HG03354 (cell line): ENCODE measurements around the gene DELE1.
"Not testable (repeated sequence)": the region's sequence is repeated elsewhere in the genome, so short reads cannot be mapped to it uniquely, and the experiment has no call there.

Experiments used
- ATAC-seq: cut with Tn5 transposase; IDR thresholded peaks from one replicate; pipeline ENCODE4 v1.9.1; 2021; ENCODE audit warnings: mild to moderate bottlenecking; ENCODE audit not compliant: unreplicated experiment, poor library complexity, severe bottlenecking

The DELE1 gene

DNA sequence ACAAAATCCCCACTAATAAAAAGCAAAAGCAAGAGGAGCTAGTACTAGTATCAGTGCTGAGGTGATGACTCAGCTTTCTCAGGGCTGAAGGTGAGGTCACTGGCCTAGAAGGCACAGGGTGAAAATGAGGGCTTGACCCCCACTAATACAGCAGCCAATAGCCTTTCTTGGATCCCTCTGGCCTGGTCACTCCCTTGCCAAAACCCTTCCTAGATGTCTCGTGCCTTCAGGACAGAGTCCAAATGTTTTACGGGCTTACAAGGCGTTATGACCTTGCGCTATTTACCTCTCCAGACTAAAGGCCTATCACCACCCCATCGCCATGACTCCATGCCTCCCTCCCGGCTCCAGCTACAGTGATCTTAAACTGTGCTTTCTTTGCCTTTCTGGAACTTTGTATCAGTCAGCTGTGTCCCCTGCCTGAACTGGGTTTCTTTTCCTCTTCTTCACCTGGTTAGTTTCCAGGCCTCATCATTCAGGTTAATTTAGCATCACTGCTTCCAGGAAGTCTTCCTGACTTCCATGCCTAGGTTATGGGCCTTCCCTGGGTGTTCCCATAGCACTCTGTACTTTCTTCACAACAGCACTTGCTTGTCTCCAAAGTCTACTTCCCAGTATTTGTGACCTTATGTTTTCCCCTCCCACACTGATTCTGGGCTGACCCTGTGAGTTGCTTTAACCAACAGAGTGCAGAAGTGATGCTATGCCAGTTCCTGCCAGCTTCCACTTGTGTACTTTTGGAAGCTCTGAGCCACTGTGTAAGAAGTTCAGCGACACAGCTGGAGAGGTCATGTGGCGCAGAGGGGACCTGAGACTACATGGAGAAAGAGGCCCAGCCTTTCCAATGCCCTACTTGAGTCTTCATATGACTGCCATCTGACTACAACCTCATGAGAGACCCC, 4.2 kb upstream of the DELE1 start:
- no peak for ATAC-seq

DNA sequence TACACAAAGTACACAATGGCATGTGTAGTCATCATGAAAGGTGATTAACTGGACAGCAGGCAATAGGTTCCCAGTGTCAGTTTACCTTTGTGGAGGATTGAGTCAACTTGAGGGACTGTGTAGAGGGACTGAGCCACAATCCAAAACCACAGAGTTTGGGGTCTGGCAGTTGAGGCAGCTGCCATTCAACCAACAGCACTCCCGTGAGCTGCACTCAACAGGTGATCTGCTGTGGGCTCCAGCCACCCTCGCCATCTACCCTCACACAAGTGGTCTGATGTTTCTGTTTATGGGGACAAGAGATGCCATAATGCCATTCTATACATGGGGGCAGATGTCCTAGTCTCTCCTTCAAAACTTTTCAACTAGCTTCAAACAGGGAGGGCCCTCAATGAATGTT, 2.9 kb upstream of the DELE1 start:
- no peak for ATAC-seq

DNA sequence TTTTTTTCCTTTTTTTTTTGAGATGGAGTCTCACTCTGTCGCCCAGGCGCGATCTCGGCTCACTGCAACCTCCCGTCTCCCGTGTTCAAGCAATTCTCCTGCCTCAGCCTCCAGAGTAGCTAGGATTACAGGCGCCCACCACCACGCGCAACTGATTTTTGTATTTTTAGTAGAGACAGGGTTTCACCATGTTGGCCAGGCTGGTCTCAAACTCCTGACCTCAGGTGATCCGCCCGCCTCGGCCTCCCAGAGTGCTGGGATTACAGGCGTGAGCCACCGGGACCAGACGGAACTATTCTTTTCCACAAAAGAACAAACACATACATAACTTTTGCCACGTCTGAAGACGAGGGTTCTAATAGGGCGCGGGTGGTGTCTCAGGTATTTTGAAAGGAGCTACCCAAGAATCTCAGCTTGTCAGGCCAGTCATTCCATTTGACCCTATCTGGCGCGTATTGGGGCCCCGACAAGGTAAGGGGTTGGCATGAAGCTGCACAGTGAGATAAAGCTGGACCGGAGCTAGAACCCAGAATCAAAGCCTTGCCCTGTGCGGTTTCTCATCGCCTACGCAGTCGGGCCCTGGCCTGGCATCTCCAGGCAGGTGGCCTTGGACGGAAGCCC, 734 bp upstream of the DELE1 start:
- ATAC-seq: not testable (repeated sequence)

DNA sequence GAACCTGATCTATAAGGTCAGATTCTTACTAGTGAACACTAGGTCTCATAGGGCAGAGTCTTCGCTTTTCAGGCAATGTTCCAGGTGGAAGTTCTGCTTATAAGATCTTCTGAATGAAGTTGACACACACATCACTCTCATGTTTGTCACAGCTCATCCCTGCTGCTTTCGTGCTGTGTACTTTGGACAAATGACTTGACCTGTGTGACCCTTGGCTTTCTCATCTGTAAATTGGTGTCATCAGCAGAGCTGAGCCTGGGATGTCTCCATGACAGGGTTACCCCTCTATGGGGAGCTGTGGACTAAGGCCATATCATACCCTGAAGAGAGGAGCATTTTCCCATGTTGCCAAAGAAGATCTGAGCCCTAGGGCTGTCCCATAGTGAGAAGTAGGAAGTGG, 2.8 kb downstream of the DELE1 start:
- no peak for ATAC-seq

DNA sequence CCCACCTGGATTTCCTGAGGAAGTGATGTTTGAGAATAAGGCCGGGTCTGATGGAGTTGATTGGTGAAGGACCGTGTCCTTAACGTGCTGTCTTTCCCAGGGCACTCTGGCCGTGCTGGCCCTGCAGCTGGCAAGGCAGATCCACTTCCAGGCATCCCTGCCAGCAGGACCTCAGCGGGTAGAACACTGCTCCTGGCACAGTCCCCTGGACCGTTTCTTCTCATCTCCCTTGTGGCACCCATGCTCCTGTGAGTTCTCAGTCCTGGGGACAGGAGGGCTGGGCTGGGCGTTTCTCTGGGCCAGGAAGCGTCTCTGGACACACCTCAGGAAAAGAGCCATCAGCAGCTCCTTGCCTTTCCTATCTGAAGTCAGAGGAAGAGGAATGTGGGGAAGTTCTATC, 4.4 kb downstream of the DELE1 start:
- no peak for ATAC-seq

DNA sequence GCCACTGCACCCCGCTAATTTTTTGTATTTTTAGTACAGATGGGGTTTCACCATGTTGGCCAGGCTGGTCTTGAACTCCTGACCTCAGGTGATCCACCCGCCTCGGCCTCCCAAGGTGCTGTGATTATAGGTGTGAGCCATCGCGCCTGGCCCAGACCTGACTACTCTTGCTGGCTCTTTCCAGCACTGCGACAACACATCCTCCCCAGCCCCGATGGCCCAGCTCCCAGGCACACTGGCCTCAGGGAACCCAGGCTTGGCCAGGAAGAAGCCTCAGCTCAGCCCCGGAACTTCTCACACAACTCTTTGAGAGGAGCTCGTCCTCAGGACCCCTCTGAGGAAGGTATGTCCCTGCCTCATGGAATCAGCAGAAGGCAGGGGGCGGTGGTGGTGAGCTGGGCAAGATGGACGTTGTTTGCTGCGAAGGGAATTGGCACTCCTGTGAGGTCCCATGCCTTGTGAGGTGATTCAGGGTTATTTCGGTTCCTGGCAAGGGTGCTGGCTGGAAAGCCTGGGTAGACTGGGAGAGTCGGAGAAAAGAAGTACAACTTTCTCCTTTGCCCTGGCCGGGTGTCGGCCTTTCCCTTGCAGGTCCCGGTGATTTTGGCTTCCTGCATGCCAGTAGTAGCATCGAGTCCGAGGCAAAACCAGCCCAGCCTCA, 5.9 kb downstream of the DELE1 start:
- no peak for ATAC-seq

DNA sequence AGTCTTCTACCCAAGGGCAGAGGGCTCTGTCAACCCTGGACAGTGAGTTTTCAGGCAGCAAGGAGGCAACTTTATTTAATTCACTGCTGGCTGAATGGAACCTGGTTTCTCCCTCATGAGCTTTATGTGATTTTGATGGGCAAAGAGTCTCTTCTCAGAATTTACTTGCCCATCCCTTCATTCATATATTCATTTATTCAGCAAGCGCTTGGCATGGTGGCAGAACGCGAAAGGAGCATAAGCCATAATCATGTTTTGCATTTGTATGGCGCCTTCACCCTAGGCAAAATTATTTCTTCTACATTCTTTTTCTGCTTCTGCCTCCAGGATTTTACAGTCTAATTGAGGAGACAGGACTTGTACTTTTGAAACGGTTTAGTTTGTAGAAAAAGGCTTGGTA, 8.0 kb downstream of the DELE1 start:
- no peak for ATAC-seq

DNA sequence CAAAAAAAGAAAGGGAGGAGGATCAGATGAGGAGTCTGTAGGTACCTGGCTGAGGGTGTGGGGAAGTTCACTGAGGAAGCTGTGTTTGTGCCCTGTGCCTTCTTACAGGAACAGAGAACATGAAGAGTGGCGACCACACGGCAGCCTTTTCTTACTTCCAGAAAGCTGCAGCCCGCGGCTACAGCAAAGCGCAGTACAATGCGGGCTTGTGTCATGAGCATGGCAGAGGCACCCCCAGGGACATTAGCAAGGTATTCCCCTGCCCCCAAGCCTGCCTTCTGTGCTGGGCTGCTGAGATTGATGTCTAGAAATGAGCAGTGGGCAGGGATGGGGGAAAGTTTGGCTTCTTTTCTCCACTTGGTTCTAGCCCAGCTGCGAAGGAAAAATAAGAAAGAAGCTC, 9.5 kb downstream of the DELE1 start:
- ATAC-seq: no peak

DNA sequence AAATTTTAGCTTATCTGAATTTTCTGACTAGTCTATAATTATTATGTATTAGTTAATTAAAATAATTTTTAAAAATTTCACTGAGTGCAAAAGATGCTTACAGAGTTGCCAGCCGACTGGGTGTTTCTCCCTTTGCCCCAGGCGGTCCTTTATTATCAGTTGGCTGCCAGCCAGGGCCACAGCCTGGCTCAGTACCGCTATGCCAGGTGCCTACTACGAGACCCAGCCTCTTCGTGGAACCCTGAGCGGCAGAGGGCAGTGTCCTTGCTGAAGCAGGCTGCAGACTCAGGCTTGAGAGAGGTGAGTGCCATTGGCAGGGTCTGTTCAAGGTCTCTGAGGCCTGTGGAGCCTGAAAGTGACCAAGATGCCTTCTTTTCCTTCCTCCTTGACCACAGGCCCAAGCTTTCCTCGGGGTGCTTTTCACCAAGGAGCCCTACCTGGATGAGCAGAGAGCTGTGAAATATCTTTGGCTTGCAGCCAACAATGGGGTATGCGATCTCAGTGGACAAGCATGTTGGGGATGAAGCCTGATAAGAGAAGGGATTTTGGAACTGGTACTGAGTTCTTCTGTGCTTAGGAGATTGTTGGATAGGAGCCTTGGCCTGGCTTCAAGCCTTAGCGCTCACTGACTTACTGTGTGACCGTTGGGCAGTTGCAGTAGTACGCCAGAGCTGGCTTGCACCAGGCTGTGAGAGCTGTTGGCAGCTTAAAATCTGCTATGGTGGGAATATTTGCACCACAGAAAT, 10.6 kb downstream of the DELE1 start:
- ATAC-seq: no peak

DNA sequence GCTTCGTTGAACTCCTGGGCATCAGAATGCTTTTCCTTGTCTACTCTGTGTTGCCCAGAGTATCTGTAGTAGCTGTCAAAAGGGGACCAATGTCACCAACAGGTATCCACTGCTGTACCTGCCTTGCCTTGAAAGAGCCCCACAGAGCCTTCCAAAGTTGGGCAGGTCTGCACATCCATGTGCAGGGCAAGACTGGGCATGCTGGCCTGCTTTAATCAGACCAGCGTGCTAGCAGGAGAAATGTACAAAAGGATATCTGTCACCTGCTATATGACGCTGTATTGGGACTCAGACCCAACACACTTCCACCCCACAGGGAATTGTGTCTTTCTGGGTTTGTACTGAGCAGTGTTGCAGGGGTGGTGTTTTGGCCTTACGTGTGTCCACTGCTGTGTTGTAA, 11.9 kb downstream of the DELE1 start:
- ATAC-seq: no peak

DNA sequence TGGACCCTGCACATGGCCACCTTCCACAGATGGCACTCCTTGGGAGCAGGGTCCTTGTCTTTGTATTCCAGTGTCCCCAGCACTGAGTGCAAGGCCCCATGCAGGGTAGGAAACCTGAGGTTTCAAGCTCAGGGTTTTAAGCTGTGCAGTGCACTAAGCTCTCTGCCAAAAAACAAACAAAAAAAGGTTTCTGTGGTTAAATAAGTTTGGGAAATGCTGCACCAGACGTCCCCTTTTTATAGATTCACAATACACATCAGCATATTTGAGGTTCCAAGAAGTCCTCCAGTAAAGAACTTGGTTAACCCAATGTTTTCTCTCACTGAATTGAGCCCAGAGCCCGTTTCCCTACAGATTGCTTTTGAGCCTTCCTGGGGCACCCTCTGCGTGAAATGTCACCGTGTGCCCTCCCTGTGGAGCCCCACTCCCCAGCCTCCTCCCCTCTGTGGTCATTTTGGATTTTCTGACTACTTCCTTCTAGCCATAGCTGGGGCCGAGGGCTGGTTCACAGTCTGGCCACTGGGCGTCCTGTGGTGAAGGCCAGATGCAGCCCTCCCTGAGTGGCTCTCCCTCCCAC, 17.1 kb downstream of the DELE1 start:
- no peak for ATAC-seq

DNA sequence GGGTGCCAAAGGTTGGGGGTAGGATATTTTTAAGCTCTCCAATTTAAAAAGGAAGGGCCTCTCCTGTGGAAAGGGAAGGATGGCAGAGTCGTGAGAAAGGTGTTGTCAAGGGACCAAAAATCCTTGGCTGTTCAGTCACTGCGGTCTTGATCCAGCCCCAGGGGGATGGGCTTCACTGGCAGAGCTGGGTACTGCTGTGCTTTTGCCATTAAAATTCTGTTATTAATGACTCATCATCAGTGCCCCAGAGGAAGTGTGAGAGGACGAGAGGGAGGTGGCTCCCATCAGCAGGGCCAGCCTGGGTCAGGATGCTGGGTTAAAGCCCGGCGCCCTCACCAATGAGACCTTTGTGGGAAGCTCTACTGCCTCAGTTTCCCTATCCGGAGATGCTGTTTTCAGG, 17.6 kb downstream of the DELE1 start:
- no peak for ATAC-seq

DNA sequence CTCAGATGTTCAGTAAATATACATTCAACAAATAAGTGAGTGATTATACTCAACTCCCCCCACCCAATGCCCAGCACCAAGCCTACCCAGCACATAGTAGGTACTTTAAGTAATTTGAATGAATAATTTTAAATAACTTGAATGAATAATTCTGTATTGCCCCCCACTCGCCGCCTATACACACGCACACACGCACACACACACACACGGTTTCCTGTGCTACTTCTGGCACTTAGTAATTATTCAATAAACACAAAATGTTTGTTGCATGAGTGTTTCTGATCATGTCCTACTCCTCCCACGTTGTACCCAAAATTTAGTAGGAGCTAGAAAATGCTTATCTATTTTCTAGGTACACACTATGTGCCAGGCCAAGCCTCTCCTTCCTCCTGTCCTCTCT, 18.1 kb downstream of the DELE1 start:
- ATAC-seq: no peak

DNA sequence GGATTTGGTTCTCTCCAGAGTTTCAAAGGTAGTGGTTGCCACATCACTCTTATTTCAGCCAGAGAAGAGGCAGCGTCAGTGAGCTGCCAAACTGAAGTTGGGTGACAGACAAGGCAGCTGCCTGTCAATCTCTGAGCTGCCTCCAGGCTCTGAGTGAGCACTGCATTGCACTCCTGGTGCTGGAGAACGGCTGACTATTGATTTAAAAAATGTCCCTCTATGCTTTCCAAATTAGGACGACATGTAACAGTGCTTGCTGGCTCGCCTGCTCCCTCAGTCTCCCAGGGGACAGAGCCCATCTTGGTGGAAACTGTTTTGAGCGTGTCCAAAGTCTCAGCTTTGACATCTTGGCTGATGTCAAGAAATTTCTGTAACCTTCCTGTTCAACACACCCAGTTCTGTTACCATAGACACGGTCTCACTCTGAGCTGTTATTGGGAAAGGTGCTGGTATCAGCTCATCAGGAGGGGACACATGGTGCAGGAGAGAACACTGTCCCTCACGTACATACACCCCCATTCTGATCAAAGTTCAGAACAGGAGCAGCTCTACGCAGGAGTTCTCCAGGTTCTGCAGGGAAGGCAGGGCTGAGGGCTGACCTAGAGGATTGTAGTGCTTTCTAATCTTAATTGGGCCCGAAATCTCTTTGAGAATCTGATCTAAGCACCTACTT, 18.6 kb downstream of the DELE1 start:
- ATAC-seq: no peak

DNA sequence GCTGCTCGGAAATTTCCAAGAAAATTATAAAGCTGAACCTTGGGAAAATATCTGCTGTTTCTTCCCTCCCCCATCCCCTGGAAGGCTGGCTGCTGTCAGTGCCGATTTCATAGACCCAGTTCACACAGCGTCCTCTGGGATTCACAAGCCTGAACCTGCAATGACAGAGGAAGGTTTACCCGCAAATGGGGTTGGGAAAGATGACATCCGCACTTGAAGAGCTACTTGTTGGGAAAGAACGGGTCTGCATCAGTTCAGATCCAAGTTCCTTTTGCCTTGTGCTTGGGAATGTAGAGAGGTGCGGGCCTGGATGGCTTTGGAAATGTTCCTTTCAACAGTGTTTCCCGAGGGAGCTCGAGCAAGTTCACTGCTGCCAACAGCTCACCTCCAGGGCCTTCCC, 20.4 kb downstream of the DELE1 start:
- ATAC-seq: no peak

DNA sequence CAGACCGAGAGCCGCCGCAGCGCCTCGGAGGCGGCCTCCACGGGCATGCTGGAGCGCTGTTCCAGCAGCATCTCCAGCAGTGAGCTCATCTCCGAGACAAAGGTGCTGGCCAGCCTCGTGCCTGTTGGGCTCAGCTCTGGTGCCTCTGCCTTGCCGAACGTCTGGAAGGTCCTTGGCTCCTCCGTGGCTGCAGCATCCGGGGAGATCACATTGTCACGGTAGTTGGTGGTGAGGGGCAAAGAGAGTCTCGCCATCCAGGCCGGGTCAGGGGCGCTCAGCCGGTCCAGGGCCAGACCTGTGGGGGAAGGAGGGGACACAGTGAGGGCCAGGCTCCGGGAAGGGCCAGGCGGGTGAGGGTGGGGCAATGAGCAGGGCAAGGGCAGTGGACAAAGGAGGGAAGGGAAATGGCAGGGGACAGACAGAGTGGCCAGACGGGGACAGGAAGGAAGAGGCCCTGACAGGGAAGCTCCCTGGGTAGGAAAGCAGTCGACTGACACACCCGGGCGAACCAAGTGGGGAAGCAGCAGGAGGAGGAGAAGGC, 21.9 kb downstream of the DELE1 start:
- no peak for ATAC-seq

DNA sequence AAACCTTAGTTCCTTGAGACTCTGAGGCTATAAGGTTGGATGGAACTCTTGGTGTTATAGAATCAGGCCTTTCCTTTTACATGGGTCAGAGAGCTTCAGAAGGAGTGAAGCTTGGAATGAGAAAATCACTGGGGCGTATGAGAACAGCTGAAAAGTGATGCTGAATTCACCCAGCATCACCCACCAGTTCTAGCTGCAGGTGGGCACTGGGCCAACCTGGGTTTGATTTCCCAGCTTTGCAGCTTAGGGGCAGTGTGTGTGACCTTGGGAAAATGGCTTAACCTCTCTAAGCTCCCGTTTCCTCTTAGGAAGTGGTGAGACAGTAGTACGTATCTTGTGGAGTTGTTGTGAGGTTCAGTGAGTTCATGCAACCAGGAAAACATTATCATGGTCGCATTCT, 23.6 kb downstream of the DELE1 start:
- no peak for ATAC-seq

DNA sequence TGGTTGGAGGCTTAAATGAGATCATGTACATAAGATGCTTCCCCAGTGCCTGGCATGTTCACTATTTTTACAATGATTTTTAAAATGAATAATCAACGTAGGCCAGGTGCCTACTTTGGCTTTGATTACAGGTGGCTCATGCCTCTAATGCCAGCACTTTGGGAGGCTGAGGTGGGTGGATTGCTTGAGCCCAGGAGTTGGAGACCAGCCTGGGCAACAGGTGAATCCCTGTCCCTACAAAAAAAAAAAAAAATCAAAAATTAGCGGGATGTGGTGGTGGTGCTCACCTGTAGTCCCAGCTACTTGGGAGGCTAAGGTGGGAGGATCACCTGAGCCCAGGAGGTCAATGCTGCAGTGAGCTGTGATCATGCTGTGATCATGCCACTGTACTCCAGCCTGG, 25.1 kb downstream of the DELE1 start:
- ATAC-seq: no peak

DNA sequence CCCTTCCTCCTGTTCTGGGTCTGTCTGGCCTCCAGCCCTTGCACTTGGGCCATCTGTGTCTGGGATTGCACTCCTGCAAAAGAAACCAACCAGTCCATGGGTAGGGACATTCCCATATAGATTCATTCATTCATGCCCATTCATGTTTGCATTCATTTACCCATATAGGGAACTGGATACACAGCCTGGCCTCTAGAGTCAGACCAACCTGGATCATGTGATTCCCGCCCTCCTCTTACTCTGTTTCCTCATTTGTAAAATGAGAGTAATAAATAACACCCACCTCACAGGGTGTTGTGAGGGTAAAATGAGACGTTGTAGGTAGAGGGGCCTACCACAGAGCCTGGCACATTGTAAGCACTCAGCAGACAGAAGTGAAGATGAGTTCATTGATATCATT, 25.8 kb downstream of the DELE1 start:
- no peak for ATAC-seq
